ENCODE results near the gene MAP2K1.

GRCh38 chr15:66404122-66404521, 17.4 kb downstream of the MAP2K1 start:
- no peak for TF ChIP-seq EZH2 (IDR thresholded peaks at IDR 0.05; ENCODE audit: borderline replicate concordance, low read depth, low read length, poor library complexity, severe bottlenecking)
- no peak for TF ChIP-seq CTCF (conservative IDR thresholded peaks at IDR 0.05; ENCODE audit: low read depth, low read length)

Measured in A673 (cell line).